AG20443 (cell line): ENCODE data around the gene REEP1.
A peak's percentile ranks its signal among the peaks of the same experiment; 100 is the strongest.
"Not testable (repeated sequence)": the region's sequence is repeated elsewhere in the genome, so short reads cannot be mapped to it uniquely, and the experiment has no call there.

ENCODE experiments used
- DNase-seq: peaks from one replicate; pipeline ENCODE4 v3.0.0; 2012; ENCODE audit warnings: low spot score, mixed read lengths

REEP1 gene

DNA sequence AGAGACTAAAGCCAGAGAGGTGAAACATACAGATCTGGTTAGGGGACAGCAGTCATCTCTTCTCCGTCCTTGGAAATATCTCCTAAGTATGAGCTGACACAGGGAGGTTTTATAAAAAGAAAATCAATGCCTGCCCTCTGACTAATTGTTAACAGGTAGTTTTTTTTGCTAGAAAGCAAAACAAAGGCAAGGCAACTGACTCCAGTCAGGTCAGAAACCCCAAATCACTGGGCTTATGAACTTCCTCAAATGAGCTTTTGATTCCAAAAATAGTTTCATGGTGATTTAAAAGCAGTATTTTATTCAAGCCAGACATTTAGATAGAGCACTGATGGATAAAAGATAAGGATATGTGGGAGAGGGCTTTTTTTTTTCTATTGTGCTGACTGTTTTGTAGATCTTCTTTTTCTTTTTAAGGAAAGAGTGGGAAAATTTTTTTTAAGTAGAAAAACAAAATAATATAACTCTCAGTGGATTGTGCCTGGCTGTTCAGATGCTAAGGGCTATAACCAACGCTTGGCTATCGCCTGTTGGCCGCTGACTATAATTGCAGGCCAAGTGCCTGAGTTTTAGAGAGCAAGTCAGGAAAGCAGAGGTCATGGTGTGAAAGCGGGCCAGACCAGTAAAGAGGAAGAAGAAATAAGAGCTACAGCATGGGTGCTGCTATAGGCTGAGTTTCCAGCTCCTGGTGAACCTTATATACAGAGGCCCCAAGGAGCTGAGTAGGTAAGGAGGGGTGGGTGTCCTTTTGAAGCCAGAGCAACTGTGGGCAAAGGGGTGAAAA, 93.3 kb downstream of the REEP1 start:
- DNase-seq = no peak

DNA sequence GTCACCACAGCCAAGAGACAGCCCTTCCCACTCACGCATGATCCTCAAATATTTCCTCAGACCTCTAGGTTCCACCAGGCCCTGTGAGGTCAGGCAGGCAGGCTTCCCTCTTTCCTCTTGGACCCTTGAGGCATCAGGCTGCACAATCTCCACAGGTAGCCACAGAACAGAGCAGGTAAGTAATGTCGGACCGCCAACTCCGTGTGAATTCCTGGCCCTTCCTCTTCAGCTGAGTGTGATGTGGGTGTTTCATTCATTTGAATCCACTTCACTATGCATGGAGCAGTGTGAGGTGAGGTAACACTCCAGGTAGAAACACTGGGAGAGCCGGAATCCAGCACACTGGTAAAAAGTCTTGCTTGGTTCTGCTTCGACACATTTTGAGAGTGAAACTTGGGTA, 94.2 kb downstream of the REEP1 start:
- no peak for DNase-seq

GRCh38 chr2:86241611-86242010, 95.8 kb downstream of the REEP1 start:
- DNase-seq = no peak

- DNase-seq = no peak
Observed at GRCh38 chr2:86240251-86240650, 97.2 kb downstream of the REEP1 start.

- DNase-seq = no peak
Observed at GRCh38 chr2:86239745-86240144, 97.7 kb downstream of the REEP1 start.

GRCh38 chr2:86239326-86239725, 98.1 kb downstream of the REEP1 start:
- DNase-seq = no peak

DNA sequence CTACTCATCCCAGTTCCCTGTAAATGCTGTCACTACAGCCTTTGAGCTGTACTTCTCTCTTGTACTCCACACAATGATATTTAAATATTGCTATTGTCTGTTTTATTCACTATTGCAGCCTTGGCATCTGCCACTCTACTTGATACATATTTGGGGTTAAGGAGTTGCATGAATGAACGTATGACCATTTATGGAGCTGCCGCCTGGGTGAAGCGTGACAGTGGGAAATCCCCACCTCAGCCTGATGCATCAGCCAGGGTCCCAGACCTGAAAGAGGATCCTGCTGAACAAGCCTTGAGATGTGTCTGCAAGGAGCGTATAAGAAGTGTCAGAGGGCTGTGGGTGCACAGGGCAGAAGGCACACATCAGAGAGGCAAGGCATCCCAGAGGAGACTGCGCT, 99.1 kb downstream of the REEP1 start:
- no peak for DNase-seq

DNA sequence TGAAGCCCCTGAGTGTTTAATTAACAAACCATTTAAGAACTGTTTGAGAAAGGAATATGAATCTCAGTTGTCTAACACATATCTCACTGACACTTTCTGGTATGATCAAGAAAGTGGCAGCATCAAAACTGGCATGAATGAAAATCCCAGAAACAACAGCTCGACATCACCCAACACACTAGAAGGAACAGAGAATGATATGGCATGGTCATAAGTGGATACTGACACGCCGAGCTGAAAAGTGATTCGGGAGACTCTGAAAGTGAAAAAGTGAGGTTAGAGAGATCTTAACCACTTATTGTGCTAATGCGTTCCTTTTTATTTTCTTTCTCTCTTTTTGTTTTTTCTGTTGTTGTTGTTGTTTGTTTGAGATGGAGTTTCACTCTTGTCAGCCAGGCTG, 100.3 kb downstream of the REEP1 start:
- DNase-seq = no peak

- DNase-seq = no peak
Observed at GRCh38 chr2:86235196-86235980, 102.0 kb downstream of the REEP1 start.

DNA sequence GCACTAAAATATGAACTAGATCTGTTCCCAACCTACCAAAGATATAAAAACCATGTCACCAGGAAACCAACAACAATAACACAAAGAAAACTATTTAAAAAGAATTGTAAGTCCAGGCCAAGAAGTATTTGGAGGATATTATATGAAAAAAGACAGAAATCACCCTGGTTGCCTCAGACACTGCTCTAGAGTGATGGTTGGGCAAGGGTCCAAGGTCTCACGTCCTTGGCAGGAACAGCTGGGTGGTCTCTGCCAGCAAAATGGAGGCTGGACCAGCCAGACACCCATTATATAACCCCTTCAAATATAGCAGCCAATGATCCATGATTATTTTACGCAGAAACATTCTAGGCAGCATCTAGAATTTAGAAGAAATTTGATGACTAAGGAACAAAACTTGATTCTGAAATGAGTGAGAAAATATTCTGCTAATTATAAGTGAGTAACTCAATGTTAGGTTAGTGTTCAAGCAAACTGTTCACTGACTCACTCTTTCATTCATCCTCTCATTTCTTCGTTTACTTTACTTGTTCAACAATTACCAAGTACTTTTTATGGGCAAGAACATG, 102.8 kb downstream of the REEP1 start:
- no peak for DNase-seq

- DNase-seq = no peak
Observed at GRCh38 chr2:86233436-86233835, 104.0 kb downstream of the REEP1 start.

GRCh38 chr2:86232910-86233309, 104.5 kb downstream of the REEP1 start:
- no peak for DNase-seq

DNA sequence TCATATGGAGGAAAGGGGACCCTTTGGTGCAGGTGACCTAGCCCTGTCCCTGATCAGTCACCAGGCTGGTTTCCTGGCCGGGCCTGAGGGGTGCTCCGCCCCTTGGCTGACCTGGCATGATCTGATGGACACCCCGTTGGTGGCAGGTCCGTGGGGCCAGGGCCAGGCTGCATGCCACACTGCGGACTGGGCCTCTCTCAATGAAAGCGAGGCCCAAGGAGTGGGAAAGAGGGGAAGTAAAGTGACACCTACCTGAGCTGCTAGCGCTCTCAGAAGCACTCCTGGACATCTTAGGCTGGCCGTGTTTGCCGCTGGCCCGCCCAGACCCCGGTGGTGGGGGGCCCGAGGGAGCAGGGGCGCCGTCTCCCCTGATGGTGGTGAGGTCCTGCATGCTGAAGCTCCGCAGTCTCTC, 105.0 kb downstream of the REEP1 start:
- no peak for DNase-seq

DNA sequence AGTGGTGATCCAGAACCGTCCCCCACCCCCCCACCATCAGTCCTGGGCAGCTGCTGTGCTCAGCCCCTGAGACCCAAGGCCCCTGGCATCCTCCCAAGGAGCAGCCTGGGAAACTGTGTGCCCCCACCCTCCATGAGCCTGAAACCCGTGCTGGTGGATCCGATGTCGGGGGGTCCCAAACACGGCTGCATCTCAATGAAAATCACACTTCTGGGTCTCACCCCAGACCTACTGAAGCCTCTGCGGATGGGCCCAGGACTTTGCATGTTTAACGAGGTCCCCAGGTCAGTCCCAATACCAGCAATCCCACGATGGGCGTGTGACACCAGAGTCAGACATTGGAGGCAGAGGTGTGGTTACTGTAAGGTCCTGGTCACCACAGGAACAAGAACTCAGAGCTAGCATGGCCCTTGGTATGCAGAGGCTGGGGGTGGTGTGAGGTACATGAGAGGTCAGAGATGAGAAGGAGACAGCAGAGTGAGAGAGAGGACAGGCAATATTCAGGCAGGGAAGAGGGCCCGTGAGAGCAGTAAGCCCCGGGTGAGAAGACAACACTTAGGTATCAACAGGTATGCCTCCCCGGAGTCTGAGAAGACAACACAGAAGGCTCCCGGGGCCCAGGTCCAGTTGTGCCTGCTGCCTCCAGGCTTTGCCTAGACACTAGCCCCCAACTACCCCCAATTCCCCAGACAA, 105.6 kb downstream of the REEP1 start:
- no peak for DNase-seq

DNA sequence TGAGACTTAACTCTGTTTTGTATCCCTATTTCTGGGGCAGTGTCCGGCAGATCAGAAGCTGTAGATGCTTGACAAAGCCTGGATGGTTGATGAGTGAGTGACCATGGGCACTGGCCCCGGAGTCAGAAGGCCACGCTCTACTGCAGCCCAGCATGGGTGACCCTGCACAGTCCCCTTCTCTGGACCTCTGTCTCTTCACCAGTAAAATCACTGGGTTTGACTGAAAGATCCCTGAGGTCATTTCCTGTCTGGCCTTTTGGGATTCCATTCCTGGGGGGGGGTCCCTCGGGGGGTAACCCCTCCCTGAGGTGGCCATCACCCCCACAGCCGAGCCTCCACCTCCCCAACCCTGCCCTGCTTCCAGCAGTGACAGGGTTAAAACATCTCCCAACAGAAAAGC, 106.5 kb downstream of the REEP1 start:
- no peak for DNase-seq

- DNase-seq = no peak
Observed at GRCh38 chr2:86229221-86229620, 108.2 kb downstream of the REEP1 start.

GRCh38 chr2:86228574-86228973, 108.9 kb downstream of the REEP1 start:
- not testable (repeated sequence) for DNase-seq

DNA sequence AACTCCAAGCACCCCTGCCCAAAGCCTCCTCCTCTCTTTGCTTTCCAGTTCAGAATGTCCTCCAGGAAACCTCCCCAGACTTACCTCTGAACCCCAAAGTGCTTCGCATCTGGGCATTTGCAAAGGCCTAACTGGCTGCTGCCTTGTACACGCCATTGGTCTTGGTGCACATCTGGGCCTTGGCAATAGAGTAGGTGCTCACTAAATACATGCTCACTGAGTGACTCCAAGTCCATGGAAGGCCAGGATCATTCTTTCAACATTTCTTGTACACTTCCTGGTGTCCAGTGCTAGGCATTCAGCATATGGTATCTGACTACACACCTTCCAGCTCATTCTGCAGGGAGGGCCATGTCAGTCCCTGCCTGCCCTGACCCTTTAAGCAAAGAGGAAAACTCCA, 109.7 kb downstream of the REEP1 start:
- DNase-seq = no peak

- no peak for DNase-seq
Observed at GRCh38 chr2:86226636-86227520, 110.5 kb downstream of the REEP1 start.

DNA sequence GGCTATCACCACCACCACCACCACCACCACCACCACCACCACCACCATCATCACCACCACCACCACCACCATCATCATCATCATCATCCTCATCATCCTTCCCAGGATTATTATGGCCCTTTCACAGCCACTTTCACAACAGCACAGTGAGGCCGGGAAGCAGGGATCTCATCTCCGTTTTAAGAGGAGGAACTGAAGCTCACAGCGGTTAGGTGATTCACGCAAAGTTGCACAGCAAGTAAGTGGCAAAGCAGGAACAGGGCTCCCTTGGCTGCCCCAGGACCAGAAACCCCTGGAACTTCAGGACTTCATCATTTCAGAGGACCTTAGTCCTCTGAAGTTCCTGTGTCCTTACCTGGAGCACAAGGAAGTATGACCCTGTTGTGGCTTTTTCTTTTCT, 111.4 kb downstream of the REEP1 start:
- DNase-seq = no peak

DNA sequence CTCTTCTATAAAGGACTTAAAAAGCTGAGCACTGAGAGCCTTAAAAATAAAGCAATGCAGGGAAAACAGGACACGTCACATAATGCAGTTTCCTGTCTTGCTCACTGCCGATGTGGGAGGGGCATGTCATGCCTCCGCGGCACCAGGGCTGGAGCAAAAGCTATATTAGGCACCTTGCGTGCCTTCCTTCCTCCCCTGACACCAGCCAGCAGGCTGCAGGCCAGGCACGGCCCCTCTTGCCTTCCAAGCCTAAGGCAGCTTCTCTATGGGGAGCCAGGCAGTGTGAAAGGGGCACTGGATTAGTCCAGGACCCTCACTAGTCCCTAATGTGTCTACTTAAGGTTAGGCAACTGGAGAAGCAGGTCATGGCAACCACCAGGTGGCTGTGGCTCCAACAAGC, 111.8 kb downstream of the REEP1 start:
- peak; percentile 49 for DNase-seq
